OCI-LY7 (cell line): ENCODE results near the gene ZNF726.

Experiments used
- CTCF ChIP-seq: fragments of 200-600 bp; sonication (generic); conservative IDR thresholded peaks from 2 replicates; pipeline ENCODE4 v1.5.1; 2014; ENCODE audit warnings: mild to moderate bottlenecking, antibody characterized with exemption, low read length, moderate library complexity, mixed read lengths
- EZH2phosphoT487 ChIP-seq: fragments of 200-600 bp; sonication (generic); IDR thresholded peaks from 2 replicates; pipeline ENCODE4 v1.6.1; 2018; ENCODE audit warnings: low read depth, borderline replicate concordance, mild to moderate bottlenecking, mixed run types, antibody characterized with exemption, low read length, moderate library complexity, mixed read lengths

GRCh38 chr19:23867895-23868294 lies 46.8 kb upstream of the ZNF726 start:
- TF ChIP-seq CTCF (no peak), EZH2phosphoT487 (no peak)
